ENCODE measurements around the gene XRRA1.
A peak's percentile ranks its signal among the peaks of the same experiment; 100 is the strongest.
"Not testable (repeated sequence)": the region's sequence is repeated elsewhere in the genome, so short reads cannot be mapped to it uniquely, and the experiment has no call there.

XRRA1 gene, protein sequence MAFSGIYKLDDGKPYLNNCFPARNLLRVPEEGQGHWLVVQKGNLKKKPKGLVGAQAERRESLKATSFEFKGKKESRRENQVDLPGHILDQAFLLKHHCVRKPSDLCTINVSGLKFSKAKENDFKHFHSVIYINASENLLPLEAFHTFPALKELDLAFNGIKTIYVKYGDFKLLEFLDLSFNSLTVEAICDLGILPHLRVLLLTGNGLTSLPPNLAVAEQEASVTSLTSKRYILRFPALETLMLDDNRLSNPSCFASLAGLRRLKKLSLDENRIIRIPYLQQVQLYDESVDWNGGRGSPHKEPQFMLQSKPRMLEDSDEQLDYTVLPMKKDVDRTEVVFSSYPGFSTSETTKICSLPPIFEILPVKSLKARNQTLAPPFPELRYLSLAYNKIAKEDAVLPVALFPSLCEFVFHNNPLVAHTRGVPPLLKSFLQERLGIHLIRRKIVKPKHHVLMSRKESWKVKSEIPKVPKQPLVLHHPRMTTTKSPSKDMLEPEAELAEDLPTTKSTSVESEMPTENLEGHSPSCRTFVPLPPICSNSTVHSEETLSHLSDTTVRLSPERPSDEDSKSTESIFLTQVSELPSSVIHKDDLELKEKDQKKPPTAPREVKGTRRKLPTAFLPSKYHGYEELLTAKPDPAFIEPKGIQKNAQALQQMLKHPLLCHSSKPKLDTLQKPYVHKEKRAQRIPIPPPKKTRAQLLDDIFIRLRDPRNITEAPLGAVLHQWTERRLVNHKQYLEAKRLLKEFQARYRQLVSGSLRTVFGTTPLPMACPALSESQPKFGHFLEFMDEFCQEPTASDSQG

DNA sequence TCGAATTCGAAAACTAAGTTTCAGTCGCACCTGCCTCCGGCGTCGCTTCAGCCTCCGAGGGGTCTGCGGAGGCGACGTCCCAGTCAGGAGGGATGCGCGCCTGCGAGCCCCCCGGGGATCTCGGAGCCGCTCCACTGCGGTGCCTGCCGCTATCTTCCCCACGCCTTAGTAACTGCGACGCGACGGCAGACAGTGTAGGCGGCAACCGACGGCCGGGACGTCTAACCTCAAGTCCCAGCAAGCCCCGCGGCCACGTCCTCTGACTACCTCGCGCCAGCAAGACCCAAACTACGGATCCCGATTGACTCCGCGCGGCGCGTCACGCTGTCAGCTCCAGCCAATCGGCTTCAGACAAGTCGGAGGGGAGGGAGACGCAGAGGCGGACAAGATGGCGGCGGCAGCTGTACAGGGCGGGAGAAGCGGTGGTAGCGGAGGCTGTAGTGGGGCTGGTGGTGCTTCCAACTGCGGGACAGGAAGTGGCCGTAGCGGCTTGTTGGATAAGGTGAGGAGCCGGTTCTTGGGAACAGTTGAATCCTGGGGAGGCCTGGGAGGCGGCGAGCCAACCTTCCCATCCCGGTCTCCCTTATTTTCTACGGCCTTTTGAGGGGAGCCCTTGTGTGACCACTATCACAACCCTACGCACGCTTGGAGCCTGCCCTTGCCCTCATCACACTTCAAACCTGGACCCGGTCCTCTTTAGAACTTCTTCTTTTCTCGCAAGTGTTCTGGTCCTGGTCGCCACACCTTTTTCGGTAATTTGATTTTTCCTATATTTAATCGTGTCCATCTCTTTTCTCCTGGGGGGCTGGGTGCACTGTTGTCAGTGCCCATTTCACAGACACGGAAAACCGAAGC lies at the start of gene XRRA1, which contains the start of gene SPCS2:
Gene XRRA1 (minus strand): TSS at position 194 of the 855 bp plus-strand sequence. CDS start 8,213 bp downstream, outside the sequence.
Gene SPCS2 (plus strand): TSS at position 369 of the 855 bp plus-strand sequence. CDS start 20 bp downstream, at position 389.
- peak; percentile 98 for DNase-seq

DNA sequence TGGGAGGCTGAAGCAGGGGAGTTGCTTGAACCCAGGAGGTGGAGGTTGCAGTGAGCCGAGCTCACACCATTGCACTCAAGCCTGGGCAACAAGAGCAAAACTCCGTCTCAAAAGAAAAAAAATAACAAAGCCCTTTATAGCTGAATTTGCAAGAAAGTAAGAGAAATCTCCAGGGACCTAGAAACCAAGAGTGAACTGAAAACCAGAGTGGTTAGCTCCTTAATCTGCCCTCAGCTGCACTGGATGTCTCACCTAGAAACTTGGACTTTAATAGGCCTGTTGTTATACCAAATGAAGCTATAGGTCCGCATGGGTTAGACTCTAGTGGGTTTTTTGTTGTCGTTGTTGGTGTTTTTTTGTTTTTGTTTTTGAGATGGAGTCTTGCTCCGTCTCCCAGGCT lies 44.0 kb upstream of the XRRA1 start:
- DNase-seq, result no peak

DNA sequence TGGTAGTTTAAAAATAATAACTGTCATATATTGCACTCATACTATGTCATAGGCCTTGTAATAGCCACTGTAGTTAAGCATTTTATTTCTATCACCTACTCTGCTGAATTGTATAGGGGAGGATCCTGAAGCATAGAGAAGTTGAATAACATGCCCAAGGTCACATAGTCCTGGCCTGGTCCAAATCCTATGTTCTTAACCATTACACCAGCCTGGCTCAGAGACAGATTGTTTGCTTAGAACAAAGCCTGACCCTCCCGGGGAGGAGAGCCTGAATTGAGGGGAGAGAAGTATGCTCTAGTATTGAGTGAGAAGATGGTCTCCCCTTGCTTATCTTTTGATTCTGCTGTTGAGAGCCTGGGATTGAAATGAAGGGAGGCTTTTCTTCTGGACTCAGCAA lies 42.0 kb upstream of the XRRA1 start:
- no peak for DNase-seq

DNA sequence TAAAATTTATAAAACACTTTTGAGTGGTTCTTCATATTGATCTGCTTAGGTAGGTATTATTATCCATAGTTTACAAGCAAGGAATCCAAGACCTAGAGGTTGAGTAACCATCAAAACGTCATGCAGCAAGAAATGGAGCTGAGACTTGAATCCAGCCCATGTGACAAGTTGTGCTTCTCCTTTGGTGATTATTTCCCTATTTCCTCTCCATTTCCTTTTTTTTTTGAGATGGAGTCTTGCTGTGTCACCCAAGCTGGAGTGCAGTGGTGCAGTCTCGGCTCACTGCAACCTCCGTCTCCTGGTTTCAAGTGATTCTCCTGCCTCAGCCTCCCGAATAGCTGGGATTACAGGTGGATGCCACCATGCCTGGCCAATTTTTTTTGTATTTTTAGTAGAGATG lies 41.3 kb upstream of the XRRA1 start:
- DNase-seq, result not testable (repeated sequence)

DNA sequence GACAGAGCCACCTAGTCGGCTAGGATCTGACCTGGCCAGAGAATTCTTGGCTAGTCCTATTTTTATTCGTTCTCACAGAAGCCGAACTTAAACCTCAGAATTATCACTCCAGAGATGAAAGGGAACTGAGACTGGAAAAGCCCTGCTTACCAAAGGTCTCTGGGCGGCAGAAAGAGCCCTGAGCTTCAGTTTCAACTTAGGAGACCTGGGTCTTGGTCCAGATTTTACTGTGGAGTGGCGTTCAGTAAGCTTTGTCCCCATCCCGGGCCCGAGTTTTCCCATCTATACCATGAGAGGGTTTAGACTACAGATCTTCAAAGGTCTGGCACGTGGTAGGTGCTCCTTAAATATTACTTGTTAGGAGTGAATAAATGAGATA lies 40.4 kb upstream of the XRRA1 start:
- DNase-seq, result no peak

DNA sequence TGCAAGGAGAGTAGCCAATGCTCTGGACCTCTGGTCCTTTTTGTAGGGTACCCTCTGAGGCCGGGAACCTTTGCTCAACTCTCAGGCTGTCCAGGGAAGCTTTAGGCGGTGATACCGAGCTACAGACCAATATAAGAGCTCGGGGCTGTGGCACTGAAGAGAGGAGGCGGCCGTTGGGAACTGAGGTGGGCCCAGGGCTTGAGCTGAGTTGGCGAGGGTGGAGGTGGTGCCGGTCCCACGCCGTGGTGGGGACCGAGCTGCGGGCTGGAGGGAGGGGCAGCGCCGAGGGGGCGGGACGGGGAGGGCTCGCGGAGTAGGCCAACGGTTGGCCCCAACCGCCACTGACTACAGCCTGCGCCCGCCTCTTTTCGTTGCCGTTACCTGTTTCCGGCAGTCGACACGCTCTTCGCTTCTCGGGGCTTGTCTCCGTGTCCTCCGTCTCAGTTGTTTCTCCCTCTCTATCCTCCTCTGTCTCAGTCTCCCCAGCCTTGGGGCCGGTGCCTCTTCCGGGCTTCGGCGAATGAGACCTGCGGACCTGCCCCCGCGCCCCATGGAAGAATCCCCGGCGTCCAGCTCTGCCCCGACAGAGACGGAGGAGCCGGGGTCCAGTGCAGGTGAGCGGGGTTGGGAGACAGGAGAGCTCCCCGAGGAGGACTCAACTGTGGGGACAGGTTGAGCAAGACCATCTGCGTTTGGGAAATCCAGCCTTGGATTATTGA lies 39.8 kb upstream of the XRRA1 start, which contains the start of gene NEU3:
Gene NEU3 (plus strand): TSS at position 393 of the 719 bp plus-strand sequence. CDS start 128 bp downstream, at position 521.
- peak; percentile 81 for DNase-seq

DNA sequence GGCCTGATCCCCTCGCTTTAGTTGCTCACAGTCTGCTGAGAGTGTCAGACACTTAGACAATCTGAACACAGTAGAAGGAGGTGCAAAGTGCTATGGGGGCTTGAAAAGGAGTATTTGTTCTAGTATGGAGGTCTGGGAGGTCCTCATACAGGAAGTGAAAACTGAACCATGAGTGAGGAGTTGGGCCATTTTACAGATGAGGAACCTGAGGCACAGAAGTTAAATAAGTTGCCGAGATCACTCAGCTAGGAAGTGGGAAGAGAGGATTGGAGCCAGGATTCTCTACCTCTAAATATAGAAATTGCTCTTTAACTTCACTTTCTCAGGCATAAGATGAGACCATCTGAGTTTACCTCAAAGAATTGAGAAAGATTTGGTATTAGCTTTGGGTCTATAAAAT lies 35.8 kb upstream of the XRRA1 start:
- DNase-seq, result no peak

DNA sequence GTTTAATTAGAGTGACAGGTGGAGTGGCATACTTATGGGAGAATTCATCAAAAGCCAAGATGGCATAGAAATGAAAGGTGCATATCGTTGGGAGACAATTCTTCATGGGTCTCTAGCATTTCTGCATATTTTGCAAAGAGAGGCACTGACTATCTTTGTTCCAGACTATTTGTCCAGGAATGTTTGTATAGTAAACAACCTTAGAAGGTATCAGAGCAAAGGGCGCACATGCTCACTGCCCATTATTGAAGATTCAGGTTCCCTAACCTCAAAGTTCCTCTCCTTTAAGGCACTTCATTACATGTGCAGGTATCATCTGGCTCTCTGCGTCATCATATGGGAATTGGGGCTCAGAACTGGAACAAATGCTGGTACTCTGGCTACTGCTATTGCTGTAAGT lies 35.2 kb upstream of the XRRA1 start:
- DNase-seq, result no peak

DNA sequence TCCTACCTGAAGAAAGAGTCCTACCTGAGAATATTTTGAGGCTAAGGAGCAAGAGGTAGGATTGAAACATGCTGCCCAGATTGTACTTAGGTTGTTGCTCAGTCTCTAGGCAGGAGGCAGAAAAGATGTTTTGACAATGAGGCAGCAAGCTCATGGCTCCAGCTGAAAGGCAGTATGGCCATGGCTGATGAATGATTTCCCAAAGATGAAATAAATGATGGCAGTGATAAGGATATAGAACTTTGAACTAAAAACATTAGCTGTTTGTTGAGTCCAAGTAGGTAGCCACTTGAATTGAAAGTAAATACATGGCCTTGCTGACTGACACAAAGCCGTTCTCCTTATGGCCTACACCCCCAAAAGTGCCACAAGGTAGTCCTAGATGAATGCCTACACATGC lies 33.0 kb upstream of the XRRA1 start:
- DNase-seq, result no peak

DNA sequence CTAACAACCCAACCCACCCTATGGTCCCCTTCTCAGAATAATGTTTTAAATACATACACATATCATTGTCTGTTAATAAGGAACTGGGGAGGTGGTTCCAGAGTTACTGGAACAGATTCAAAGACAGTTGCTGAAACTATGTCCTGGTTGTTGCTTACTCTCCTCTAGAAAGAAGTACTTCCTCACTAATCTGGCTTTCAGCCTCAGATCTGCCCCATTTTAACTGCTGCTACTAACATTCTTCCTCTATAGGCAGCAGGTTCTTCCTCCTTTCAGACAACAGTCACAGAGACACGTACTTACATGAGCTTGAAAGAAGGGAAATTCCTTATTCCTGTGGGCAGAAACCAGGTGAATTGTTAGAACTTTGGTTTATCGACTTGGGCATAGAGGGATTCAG lies 31.7 kb upstream of the XRRA1 start:
- DNase-seq, result no peak

DNA sequence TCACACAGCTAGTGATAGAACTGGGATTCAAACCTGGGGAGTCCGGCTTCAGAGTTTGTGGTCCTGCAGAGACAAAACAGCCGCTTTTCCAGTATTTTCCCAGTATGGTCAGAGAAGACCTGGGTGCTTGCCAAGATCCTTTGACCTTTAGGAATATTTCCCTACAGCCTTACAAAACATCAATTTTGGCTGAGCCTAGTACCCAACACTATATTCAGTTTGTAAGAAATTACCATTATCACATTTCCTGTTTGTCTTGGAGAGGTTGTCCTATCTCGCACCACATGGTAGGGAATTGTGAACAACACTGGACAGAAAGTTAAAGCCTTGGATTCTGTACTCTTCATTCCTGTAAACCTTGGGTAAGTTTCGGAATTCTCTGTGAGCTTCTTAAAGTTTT lies 29.1 kb upstream of the XRRA1 start:
- no peak for DNase-seq

DNA sequence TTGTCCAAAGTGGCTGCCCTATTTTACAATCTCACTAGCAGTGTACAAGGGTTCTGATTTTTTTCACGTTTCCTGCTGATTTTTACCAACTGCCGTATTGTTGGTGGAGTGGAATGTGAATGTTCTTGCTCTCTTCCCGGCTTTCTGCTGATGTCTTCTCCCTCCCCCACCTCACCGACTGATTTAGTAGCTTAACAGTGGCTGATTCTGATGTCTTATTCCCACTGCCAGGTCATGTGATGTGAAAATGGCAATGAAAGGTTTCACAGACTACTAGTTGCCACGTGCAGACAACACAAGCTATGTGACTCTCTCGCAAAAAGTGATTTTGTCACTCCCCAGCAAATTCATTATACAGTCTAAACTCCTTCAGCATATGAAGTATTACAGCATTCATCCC lies 22.5 kb upstream of the XRRA1 start:
- no peak for DNase-seq

DNA sequence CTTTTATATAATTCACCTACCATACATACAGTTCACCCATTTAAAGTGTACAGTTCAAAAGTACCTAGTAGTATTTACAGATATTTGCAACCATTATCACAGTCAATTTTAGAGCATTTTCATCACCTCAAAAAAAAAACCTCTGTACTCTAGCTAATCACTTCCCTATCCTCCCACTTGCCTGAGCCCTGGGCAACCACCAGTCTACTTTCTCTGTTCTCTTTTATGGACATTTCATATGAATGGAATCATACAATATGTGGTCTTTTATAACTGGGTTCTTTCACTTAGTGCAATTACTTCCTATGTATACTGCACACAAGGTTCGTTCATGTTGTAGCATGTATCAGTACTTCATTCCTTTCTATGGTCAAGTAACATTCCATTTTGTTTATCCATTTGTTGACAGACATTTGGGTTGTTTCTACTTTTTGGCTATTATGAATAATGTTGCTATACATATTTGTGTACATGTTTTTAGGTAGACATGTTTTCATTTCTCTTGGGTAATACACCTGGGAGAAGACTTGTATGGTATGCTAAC lies 22.0 kb upstream of the XRRA1 start:
- no peak for DNase-seq

DNA sequence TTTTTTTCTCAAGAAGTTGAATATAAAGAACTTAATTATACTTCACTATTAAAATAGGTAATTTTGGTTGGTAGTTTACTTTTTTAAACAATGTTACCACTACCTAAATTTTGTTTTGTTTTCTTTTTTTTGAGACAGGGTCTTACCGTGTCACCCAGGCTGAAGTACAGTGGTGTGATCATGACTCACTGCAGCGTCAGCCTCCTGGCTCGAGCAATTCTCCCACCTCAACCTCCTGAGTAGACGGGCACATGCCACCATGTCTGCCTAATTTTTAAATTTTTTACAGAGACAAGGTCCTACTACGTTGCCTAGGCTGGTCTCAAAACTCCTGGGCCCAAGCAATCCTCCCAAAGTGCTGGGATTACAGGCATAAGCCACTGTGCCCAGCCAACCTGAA lies 17.8 kb upstream of the XRRA1 start:
- DNase-seq, result no peak

DNA sequence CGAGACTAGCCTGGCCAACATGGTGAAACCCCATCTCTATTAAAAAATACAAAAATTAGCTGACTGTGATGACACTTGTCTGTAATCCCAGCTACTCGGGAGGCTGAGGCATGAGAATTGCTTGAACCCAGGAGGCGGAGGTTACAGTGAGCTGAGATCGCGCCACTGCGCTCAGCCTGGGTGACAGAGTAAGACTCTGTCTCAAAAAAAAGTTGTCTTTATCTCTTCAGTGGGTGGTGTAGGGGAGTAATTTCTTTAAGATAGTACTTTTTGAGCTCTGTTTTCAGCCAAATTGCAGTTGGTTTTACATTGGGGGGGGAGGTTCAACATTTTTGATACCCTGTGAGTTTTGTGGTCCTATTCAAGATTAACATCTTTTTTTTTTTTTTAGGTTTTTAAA lies 11.2 kb upstream of the XRRA1 start:
- DNase-seq, result not testable (repeated sequence)

DNA sequence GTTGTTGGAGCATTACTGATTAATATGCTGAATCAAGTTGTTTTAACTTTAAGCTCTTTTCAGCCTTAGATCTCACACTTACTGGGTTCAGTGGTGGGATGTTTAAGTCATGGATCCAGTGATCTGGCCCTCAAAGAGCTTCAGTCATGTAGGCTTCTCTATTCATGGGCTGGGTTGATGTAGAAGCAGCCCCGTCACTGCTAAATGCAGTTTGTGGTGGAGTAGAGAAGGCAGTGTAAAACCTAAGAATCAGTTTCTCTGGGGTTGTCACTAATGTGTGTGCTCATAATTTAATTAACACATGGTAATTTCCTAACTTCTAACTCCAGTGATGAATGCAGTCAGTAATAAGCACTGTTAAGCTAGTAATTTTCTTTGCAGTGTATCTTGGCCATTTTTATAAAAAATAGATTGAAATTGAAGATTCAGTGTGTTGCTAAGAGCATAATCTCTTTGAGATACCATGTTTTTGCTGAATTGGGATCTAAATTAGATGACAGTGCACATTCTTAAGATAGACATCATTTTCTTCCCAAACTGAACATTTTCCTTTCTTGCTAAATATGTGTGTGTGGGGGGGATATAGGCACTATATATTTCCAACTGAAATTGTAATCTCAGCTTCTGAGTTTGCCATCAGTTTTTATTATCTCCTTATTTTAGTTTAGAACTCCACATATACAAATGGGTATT lies 9.2 kb upstream of the XRRA1 start:
- DNase-seq, result no peak

DNA sequence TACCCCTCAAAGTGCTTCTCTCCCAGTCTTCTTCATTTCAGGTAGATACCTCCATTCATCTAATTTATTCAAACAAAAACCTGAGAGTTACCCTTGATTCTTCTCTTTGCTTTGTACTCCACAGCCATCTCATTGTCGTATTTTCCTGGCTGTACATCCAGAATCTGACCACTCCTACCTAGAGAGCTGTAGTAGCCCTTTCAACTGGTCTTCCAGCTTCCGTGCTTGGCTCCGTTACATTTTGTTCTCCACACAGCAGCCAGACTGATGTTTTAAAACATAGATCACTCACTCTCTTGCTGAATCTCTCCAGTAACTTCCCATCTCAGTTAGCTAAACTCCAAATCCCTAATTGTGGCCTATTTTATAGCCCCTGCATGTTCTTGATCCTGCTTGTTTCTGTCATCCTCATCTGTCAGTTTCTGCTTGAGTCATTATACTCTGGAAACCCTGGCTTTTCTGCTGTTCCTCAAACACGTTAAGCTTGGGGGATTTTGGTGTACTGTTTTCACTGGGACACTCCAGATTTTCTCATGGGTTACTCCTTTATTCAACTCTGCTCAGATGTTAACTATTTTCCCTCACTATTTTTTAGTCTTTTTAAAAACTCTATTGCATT lies 7.6 kb upstream of the XRRA1 start:
- DNase-seq, result no peak

DNA sequence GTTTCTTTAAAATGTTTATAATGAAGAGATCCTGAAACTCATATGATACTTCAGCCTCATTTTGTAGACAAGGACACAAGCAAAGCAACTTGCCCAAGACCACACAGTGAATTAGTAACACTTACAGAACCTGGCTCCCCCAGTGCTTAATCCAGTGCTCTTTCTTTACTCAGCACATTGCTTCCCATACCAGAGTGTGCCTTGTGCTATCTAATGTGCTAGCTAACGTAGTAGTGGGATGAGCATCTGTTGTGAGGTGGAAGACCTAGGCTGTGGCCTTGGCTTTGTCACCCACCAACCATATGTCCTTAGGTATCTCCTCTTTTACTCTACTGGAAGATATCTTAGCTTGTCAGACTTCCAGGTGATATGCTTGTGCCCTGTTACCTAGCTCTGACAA lies 5.3 kb upstream of the XRRA1 start:
- DNase-seq, result no peak

DNA sequence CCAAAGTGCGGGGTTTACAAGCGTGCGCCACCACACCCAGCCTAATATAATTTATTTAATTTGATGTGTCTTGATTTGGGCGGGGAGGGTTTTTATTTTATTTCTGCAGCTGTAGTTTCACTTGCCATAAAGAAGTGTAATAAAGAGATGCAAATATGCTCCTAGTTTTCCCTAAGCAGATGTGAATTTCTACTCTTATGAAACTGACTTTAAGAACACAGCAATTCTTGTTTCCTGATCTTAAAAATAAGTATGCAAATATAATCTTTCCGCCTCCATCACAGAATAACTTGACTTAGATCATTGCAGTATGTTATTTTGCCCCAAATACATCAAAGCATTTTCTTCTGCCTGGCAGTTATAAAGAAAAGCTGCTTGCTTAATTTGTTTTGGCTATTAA lies 4.6 kb upstream of the XRRA1 start:
- no peak for DNase-seq

DNA sequence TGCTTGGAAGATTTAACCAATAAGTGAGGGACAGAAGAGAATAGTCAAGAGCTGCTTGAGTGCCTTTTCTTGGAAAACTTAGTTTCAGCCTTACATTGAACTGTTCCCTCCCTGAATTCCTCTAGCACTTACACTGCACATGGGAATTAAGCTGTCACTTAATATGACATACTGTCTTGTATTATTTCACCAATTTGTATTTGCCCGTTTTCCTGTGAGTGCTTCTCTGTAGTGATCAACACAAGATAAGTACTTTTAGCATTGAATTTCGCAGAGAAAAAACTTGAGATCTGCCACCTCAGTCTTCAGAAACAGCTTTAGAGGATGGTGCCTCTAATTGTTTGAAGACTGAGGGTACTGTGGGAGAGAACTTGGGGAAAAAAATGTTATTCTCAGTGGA lies 3.9 kb upstream of the XRRA1 start:
- no peak for DNase-seq

DNA sequence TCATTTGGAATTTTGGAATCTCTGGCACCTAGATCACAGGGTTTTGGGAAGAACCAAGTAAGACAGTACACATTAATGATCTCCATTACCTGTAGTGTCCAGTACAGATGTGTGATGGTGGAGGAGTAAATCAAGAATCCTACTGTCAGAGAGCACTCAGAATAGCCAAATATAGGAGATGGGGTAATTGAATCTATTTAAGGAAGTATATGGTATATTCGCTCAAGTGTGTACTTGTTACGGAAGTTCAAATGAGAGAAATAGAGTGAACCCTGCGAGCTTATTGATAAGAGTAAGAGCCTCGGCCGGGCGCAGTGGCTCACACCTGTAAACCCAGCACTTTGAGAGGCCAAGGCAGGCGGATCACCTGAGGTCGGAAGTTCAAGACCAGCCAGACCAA lies 2.3 kb upstream of the XRRA1 start:
- no peak for DNase-seq
